Measurements from ENCODE around the gene EPGN. TPM values are rescaled to one million over a fixed set of nuclear protein-coding genes. Genes with fewer than 3 reads are reported as not detected.
A peak's percentile ranks its signal among the peaks of the same experiment; 100 is the strongest.

The EPGN gene
- total RNA-seq, 1 experiment from 2014 or later: not detected

GRCh38 chr4:74297539-74297938 lies 10.7 kb upstream of the EPGN start:
- no peak for DNase-seq (ENCODE audit: low read depth, low spot score)
- in situ Hi-C loops (cut with HindIII; ENCODE audit: low pct_unique_long_range_greater_than_20kb, low sequenced_read_pairs): no loop called here

GRCh38 chr4:74304095-74304625 lies 4.1 kb upstream of the EPGN start:
- in situ Hi-C loops (cut with HindIII; ENCODE audit: low pct_unique_long_range_greater_than_20kb, low sequenced_read_pairs): no loop called here
- DNase-seq (ENCODE audit: low read depth, low spot score): no peak

DNA sequence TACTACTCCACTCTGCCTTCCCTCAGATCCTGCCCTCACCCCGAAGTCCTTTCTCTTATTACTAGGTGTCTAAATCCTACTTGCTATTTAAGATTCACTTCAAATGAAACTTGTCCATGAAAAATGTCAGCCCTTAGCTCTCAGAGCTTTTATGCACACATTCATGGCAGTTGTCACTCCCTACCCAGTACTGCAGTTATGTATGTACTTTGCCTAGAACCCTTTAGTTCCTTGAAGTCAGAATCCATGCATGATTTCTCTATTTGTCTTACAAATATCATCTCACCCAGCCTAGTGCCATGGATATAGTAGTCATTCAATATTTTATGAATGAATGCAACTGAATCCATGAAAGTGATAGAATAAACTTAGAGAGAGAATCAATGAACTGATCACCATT lies 3.3 kb upstream of the EPGN start:
- DNase-seq (ENCODE audit: low read depth, low spot score): no peak
- in situ Hi-C loops (cut with HindIII; ENCODE audit: low pct_unique_long_range_greater_than_20kb, low sequenced_read_pairs): loop anchor here (5.0 kb wide), 1 partner anchor 78 kb away; no protein-coding TSS in a partner anchor

DNA sequence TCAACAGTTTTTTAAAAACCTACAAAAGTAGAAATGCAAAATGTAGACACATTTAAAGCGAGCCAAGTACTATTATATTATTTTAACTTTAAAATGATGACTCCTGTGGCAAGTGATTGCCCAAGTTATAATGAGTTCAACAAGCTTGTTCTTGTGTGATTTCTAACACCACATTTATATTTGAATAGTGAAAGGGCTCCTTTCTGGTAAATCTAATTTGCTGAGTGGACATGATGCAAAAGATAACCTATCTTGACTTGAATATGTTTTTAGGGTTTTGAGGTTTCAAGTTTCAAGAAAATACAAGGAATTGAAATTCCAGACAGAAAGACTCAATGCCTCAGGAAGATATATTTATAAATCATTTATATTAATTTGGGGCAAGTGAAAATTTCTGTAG lies 1.1 kb upstream of the EPGN start:
- in situ Hi-C loops (cut with HindIII; ENCODE audit: low pct_unique_long_range_greater_than_20kb, low sequenced_read_pairs): loop anchor here (5.0 kb wide), 1 partner anchor 80 kb away; no protein-coding TSS in a partner anchor
- no peak for DNase-seq (ENCODE audit: low read depth, low spot score)

GRCh38 chr4:74309223-74309622 lies 953 bp downstream of the EPGN start:
- DNase-seq (ENCODE audit: low read depth, low spot score): no peak

GRCh38 chr4:74311696-74312313 lies 3.5 kb downstream of the EPGN start:
- DNase-seq (ENCODE audit: low read depth, low spot score): peak; percentile 64
- in situ Hi-C loops (cut with HindIII; ENCODE audit: low pct_unique_long_range_greater_than_20kb, low sequenced_read_pairs): no loop called here

More at GRCh38 chr4:74309223-74309622, 953 bp downstream of the EPGN start:
- in situ Hi-C loops (cut with HindIII; ENCODE audit: low pct_unique_long_range_greater_than_20kb, low sequenced_read_pairs): loop anchor here (5.0 kb wide), 1 partner anchor 82 kb away; no protein-coding TSS in a partner anchor

- in situ Hi-C loops (cut with HindIII; ENCODE audit: low pct_unique_long_range_greater_than_20kb, low sequenced_read_pairs): no loop called here
- no peak for DNase-seq (ENCODE audit: low read depth, low spot score)
These were observed 6.1 kb downstream of the EPGN start for GRCh38 chr4:74314329-74314728.

DNA sequence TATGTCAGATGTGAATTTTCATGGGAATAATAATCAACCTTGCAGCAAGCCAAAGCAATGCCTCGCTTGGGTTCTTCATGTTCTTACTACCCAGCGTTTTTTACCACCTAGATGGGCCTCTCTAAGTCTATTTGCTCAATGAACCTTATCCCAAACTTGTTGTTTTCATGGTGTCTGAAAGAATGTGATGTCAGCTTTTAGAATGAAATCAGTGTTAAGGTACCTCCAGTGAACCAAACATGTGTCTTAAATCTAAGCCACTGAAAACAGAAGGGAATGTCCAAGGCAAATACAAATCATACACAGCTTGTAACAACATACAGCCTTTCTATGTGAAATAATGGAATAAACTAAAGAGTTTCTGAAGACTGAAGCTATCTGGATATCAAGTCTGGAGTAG lies 6.7 kb downstream of the EPGN start:
- in situ Hi-C loops (cut with HindIII; ENCODE audit: low pct_unique_long_range_greater_than_20kb, low sequenced_read_pairs): no loop called here
- no peak for DNase-seq (ENCODE audit: low read depth, low spot score)

DNA sequence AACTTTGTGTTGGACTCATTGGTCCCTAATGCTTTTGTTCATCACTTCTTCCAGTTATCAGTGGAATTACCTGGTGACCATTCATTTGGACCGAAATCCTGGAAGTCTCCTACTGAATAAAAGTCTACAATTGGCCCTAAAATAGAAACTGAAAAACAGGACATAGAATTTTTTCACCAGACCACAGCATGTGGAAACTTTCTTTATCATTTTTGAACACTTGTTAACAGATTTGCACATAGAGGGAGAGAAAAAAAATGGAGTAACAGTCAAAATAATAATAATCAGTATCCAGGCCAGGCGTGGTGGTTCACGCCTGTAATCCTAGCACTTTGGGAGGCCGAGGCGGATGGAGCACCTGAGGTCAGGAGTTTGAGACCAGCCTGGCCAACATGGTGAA lies 7.1 kb downstream of the EPGN start:
- in situ Hi-C loops (cut with HindIII; ENCODE audit: low pct_unique_long_range_greater_than_20kb, low sequenced_read_pairs): no loop called here
- DNase-seq (ENCODE audit: low read depth, low spot score): no peak

GRCh38 chr4:74316397-74316796 lies 8.1 kb downstream of the EPGN start:
- in situ Hi-C loops (cut with HindIII; ENCODE audit: low pct_unique_long_range_greater_than_20kb, low sequenced_read_pairs): no loop called here
- DNase-seq (ENCODE audit: low read depth, low spot score): no peak

DNA sequence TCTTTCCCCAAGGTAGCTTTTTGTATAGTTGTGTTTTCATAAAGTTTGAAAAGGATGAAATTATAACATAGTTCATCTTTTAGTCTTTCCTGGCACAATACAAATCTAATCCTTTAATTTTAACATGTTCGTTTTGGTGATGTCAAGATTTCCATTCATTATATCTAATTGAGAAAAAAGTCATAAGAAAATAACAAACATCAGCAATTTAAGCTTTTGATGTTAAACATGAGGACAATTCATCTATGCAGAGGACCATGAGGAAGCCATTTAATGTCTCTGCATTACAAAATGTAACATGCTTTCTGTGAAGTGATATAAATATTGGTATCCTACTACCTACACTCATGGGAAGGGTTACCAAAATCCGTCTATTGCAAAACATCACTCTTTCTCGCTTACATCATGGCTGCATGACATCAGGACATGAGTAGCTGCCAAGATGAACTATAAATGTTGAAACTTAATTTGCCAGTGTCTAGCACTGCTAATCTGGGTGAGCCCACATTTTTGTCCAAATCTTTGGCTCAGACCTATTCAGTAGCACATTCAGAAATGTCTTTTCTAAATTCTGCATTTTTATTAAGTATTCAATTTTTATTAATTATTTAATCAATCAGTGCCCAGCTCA lies 9.5 kb downstream of the EPGN start:
- no peak for DNase-seq (ENCODE audit: low read depth, low spot score)
- in situ Hi-C loops (cut with HindIII; ENCODE audit: low pct_unique_long_range_greater_than_20kb, low sequenced_read_pairs): no loop called here

- in situ Hi-C loops (cut with HindIII; ENCODE audit: low pct_unique_long_range_greater_than_20kb, low sequenced_read_pairs): no loop called here
These were observed 10.0 kb downstream of the EPGN start for GRCh38 chr4:74318276-74318675.

DNA sequence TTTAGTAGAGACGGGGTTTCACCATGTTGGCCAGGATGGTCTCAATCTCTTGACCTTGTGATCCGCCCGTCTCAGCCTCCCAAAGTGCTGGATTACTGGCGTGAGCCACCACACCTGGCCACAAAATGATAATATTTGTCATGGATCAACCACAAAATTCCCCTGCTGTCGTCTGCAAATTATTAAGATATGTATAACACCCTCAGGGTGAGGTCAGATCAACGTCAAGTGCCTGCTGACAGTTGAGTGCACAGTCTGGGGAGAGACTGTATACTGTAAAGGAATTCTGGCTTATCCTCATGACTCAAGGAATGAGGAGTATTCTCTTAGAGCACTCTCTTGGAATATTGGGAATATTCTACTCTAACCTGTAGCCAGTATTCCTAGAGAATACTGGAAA lies 11.2 kb downstream of the EPGN start:
- in situ Hi-C loops (cut with HindIII; ENCODE audit: low pct_unique_long_range_greater_than_20kb, low sequenced_read_pairs): no loop called here
- no peak for DNase-seq (ENCODE audit: low read depth, low spot score)

More at GRCh38 chr4:74318276-74318675, 10.0 kb downstream of the EPGN start:
- no peak for DNase-seq (ENCODE audit: low read depth, low spot score)

- in situ Hi-C loops (cut with HindIII; ENCODE audit: low pct_unique_long_range_greater_than_20kb, low sequenced_read_pairs): no loop called here
- DNase-seq (ENCODE audit: low read depth, low spot score): peak; percentile 67
These were observed 12.4 kb downstream of the EPGN start for GRCh38 chr4:74320559-74321118.

GRCh38 chr4:74322301-74322700 lies 14.0 kb downstream of the EPGN start:
- in situ Hi-C loops (cut with HindIII; ENCODE audit: low pct_unique_long_range_greater_than_20kb, low sequenced_read_pairs): no loop called here
- no peak for DNase-seq (ENCODE audit: low read depth, low spot score)

GRCh38 chr4:74323663-74324062 lies 15.4 kb downstream of the EPGN start:
- in situ Hi-C loops (cut with HindIII; ENCODE audit: low pct_unique_long_range_greater_than_20kb, low sequenced_read_pairs): no loop called here
- DNase-seq (ENCODE audit: low read depth, low spot score): no peak

GRCh38 chr4:74324262-74324661 lies 16.0 kb downstream of the EPGN start:
- no peak for DNase-seq (ENCODE audit: low read depth, low spot score)
- in situ Hi-C loops (cut with HindIII; ENCODE audit: low pct_unique_long_range_greater_than_20kb, low sequenced_read_pairs): no loop called here

DNA sequence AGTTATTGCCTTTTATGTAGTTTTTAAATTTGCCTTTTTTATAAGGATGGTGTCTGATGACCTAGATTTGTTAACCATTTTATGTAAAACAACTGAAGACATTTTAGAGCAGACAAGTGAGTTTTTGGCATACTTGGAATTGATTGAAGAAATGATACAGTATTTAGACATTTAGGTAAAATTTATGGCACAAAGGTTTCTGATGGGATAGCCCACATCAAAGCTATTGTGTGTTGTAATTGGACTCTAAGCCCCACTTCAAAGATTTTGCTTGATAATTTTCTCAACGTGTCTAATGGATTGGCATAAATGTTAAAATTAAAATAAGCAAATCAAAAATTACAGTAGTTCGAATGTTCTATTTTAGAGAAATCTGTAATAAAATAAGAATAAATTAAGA lies 17.6 kb downstream of the EPGN start:
- no peak for DNase-seq (ENCODE audit: low read depth, low spot score)
- in situ Hi-C loops (cut with HindIII; ENCODE audit: low pct_unique_long_range_greater_than_20kb, low sequenced_read_pairs): no loop called here

DNA sequence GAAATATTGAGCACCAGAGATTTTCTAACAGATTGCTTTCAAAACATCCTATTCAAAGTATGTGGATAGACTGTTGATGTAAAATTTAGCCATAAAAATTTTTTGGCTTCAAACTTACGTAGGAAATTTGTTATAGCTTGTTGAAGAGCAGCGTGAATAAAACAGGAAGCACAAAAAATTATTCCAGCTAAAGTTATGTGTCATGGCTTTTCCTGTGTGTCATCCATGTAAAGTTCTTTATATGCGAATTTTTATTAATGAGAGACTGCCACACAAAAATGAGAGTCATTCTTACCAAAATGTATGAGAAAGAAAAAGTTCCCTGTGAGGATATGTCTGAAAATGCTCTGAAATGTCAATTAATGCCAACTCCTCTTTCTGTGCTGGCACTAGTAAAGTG lies 19.5 kb downstream of the EPGN start:
- in situ Hi-C loops (cut with HindIII; ENCODE audit: low pct_unique_long_range_greater_than_20kb, low sequenced_read_pairs): no loop called here
- DNase-seq (ENCODE audit: low read depth, low spot score): no peak
